Hematopoietic multipotent progenitor cell treated with erythropoietin and hydrocortisone succinate and interleukin-3 and kit ligand, for 6 days (in vitro differentiated cells): Measurements from ENCODE around the gene SBNO2.
A peak's percentile ranks its signal among the peaks of the same experiment; 100 is the strongest.

Source experiments
- DNase-seq: peaks from one replicate; pipeline ENCODE4 v3.0.0-alpha.2; 2015

SBNO2 gene

GRCh38 chr19:1068009-1069001 lies 105.8 kb downstream of the SBNO2 start:
- peak; percentile 76 for DNase-seq

GRCh38 chr19:1067341-1067957 lies 106.6 kb downstream of the SBNO2 start:
- peak; percentile 51 for DNase-seq

GRCh38 chr19:1066748-1067340 lies 107.2 kb downstream of the SBNO2 start, which contains the start of gene ARHGAP45:
ARHGAP45 (plus strand) TSS chr19:1067167; CDS start chr19:1067406, 239 bp downstream.
- DNase-seq, result peak; percentile 66

DNA sequence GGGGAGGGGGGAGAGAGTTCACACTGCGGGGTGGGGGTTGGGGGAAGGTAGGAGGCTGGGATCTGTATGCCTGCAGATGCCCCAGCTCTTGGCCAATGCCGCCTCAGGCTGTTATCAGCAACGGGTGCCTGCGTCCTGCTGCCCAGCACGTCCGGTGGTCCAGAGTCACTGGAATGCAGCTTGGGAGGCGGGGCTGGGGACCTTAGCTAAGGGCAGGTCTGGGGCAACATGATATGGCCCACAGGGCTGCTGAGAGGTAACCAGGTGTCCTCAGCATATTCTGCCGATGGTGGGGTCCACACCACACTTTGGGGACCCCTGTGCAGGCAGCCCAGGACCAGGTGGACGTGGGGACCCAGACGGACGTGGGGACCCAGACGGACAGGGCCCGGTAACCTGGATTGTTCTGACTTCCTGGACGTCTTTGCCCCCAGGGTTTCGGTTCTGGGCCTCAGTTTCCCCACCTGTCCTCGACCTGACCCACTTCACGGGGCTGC lies 107.8 kb downstream of the SBNO2 start:
- DNase-seq, result peak; percentile 54

DNA sequence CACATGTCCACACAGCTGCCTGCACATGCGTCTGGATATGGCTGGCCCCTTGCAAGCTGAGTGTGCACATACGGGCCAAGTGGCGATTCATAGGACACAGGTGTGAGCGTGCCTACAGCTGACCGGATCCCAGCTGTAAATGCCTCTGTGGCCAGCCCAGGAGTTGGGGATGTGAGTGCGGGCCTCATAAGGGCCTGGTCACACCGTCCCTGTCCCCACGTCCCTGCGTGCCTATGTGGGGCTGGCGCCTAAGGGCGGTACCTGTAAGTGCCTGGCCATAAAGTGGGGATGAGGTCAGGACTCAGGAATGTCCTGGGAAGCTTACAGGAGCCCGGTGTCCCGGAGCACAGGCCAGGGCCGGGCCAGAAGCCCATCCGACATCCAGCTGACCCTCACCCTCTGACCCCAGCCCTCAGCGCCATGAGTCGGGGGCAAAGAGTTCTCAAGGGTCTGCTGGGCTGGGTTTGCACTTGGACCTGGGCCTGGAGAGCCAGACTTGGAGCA lies 108.4 kb downstream of the SBNO2 start:
- DNase-seq, result no peak

DNA sequence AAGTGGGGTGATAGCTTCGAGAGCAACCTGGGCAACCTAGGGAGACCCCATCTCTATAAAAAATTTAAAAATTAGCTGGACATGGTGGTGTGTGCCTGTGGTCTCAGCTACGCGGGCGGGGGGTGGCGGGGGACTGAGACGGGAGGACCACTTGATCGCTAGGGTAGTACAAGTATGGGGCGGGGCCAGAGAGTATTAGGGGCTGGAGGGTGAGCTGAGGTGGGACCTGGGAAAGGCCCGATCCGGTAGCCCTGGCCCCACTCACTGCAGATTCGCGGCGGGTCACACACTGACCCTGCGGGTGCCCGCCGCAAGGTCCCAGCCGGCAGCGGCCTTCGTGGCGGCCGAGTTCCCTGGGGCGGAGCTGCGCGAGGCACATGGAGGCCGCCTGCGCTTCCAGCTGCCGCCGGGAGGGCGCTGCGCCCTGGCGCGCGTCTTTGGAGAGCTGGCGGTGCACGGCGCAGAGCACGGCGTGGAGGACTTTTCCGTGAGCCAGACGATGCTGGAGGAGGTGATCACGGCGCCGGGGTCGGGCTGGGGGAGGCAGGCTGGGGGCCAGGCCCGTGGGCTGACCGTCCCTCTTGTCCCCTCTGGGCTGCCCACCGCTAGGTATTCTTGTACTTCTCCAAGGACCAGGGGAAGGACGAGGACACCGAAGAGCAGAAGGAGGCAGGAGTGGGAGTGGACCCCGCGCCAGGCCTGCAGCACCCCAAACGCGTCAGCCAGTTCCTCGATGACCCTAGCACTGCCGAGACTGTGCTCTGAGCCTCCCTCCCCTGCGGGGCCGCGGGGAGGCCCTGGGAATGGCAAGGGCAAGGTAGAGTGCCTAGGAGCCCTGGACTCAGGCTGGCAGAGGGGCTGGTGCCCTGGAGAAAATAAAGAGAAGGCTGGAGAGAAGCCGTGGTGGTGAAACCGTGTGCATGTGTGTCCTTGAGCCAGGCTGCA lies 109.1 kb downstream of the SBNO2 start:
- DNase-seq, result peak; percentile 84

DNA sequence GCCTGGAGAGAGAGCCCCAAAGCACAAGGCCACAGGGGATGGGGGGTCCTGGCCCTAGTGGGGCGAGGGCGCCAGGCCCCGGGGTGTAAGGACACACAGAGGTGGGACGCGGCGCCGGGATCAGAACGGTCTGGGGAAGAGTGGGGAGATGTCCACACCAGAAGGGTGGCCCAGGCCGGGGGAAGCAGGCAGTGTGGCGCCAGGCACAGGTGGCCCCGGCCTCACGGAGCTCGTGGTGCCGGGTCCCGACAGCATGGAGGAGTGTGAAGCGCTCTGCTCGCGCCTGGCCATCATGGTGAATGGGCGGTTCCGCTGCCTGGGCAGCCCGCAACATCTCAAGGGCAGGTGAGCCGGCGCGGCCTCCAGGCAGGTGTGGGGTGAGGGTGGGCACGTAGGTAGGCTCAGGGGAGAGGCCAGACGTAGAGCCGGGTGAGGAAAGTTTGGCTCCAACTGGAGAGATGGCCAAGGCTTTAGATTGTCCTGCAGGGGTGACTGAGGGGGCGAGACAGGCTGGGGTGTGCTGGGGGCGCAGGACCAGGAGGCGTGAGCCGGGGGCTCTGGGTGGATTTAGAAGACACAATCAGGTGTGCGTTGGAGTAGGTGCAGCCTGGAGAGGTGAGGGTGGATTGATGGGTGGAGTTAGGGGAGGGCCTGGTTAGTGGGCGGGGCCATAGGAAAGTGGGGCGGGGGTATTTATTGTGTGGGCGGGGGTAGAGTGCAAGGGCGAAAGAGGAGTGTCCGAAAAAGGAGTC lies 110.0 kb downstream of the SBNO2 start:
- DNase-seq, result no peak

- peak; percentile 82 for DNase-seq
Observed at GRCh38 chr19:1063030-1063908, 110.8 kb downstream of the SBNO2 start.

DNA sequence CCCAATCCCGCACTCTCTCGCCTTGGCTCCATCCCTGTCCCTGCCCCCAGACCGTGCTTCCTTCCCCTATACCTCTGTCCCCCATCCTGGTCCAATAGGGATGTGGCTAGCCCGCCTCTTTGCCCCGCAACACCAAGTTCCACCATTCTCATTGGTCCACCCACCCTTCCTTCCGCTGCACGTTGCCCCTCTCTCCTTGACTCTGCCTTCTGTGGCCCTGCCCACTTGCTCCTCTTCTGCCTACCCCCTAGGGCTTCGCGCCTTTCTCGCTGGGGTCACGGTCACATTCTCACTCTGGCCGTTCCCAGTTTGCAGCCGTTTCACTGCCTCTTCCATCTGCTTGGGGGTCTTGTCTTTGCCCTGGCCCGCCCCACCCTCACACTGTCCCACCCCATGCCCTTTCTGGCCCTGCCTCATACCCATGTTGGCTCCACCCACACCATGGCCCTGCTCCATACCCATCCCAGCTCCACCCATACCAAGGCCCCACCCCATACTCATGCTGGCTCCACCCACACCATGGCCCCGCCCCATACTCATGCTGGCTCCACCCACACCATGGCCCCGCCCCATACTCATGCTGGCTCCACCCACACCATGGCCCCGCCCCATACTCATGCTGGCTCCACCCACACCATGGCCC lies 111.6 kb downstream of the SBNO2 start:
- DNase-seq, result peak; percentile 76

GRCh38 chr19:1061987-1062386 lies 112.1 kb downstream of the SBNO2 start:
- no peak for DNase-seq

- no peak for DNase-seq
Observed at GRCh38 chr19:1060689-1061088, 113.4 kb downstream of the SBNO2 start.

DNA sequence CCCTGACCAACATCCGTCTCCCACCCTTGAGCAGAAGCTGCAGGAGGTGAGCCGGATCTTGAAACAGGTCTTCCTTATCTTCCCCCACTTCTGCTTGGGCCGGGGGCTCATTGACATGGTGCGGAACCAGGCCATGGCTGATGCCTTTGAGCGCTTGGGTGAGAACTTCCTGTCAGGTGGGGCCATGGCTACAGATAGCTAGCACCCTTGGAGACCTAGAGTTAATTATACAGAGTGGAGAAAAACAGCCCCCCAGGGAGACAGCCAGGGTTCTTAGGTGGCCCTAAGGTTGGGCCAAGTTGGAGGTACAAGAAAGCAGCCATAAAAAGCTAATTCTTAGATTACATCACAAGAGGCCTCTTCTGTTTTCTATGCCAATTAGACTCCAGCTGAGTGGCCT lies 116.0 kb downstream of the SBNO2 start:
- DNase-seq, result no peak
